ENCODE data around the gene ANXA4.

ANXA4 gene

GRCh38 chr2:69843993-69844392 lies 102.1 kb downstream of the ANXA4 start:
- TF ChIP-seq POLR2AphosphoS5 (IDR thresholded peaks at IDR 0.05; ENCODE audit: borderline replicate concordance, low read depth, low read length) (no peak), FOXP2 (optimal IDR thresholded peaks at IDR 0.05; ENCODE audit: control extremely low read depth, extremely low read length, insufficient read depth) (no peak), EZH2 (IDR thresholded peaks at IDR 0.05) (no peak)
- H3K9ac ChIP-seq (ENCODE audit: insufficient read length): no peak overlapping the region
- H3K4me3 ChIP-seq: no peak overlapping the region
- H3K36me3 ChIP-seq (ENCODE audit: insufficient read depth, low read length): peaks cover 35% of the 10 kb centered on the region
- H3K27ac ChIP-seq: no peak overlapping the region
- DNase-seq (ENCODE audit: low read depth, low spot score): no peak
- no peaks in the 10 kb centered on the region for H3K9me3 ChIP-seq (ENCODE audit: low read depth, low read length)

GRCh38 chr2:69844560-69844959 lies 102.6 kb downstream of the ANXA4 start:
- TF ChIP-seq EZH2 (IDR thresholded peaks at IDR 0.05) (no peak), FOXP2 (optimal IDR thresholded peaks at IDR 0.05; ENCODE audit: control extremely low read depth, extremely low read length, insufficient read depth) (no peak), POLR2AphosphoS5 (IDR thresholded peaks at IDR 0.05; ENCODE audit: borderline replicate concordance, low read depth, low read length) (no peak)
- Histone ChIP-seq H3K27ac (no peak overlapping the region), H3K36me3 (ENCODE audit: insufficient read depth, low read length) (peaks cover 37% of the 10 kb centered on the region), H3K4me3 (no peak overlapping the region), H3K9ac (ENCODE audit: insufficient read length) (no peak overlapping the region), H3K9me3 (ENCODE audit: low read depth, low read length) (no peaks in the 10 kb centered on the region)
- no peak for DNase-seq (ENCODE audit: low read depth, low spot score)

GRCh38 chr2:69846182-69847067 lies 104.5 kb downstream of the ANXA4 start:
- TF ChIP-seq EZH2 (IDR thresholded peaks at IDR 0.05) (no peak), FOXP2 (optimal IDR thresholded peaks at IDR 0.05; ENCODE audit: control extremely low read depth, extremely low read length, insufficient read depth) (no peak), POLR2AphosphoS5 (IDR thresholded peaks at IDR 0.05; ENCODE audit: borderline replicate concordance, low read depth, low read length) (no peak)
- no peak overlapping the region for H3K9ac ChIP-seq (ENCODE audit: insufficient read length)
- H3K4me3 ChIP-seq: no peak overlapping the region
- no peak overlapping the region for H3K27ac ChIP-seq
- H3K36me3 ChIP-seq (ENCODE audit: insufficient read depth, low read length): peaks cover 45% of the 10 kb centered on the region
- no peak for DNase-seq (ENCODE audit: low read depth, low spot score)
- no peaks in the 10 kb centered on the region for H3K9me3 ChIP-seq (ENCODE audit: low read depth, low read length)

- no peak for TF ChIP-seq EZH2 (IDR thresholded peaks at IDR 0.05)
- no peak for TF ChIP-seq FOXP2 (optimal IDR thresholded peaks at IDR 0.05; ENCODE audit: control extremely low read depth, extremely low read length, insufficient read depth)
- TF ChIP-seq POLR2AphosphoS5 (IDR thresholded peaks at IDR 0.05; ENCODE audit: borderline replicate concordance, low read depth, low read length): no peak
- DNase-seq (ENCODE audit: low read depth, low spot score): no peak
- no peaks in the 10 kb centered on the region for H3K9me3 ChIP-seq (ENCODE audit: low read depth, low read length)
- peaks cover 41% of the 10 kb centered on the region for H3K36me3 ChIP-seq (ENCODE audit: insufficient read depth, low read length)
- H3K4me3 ChIP-seq: no peak overlapping the region
- H3K27ac ChIP-seq: no peak overlapping the region
- H3K9ac ChIP-seq (ENCODE audit: insufficient read length): no peak overlapping the region
Measured at GRCh38 chr2:69847068-69847828, 105.3 kb downstream of the ANXA4 start.

- Histone ChIP-seq H3K4me3 (no peak overlapping the region), H3K9ac (ENCODE audit: insufficient read length) (no peak overlapping the region), H3K27ac (no peak overlapping the region), H3K36me3 (ENCODE audit: insufficient read depth, low read length) (peaks cover 41% of the 10 kb centered on the region), H3K9me3 (ENCODE audit: low read depth, low read length) (no peaks in the 10 kb centered on the region)
- TF ChIP-seq FOXP2 (optimal IDR thresholded peaks at IDR 0.05; ENCODE audit: control extremely low read depth, extremely low read length, insufficient read depth) (no peak), EZH2 (IDR thresholded peaks at IDR 0.05) (no peak), POLR2AphosphoS5 (IDR thresholded peaks at IDR 0.05; ENCODE audit: borderline replicate concordance, low read depth, low read length) (no peak)
- DNase-seq (ENCODE audit: low read depth, low spot score): no peak
Measured at GRCh38 chr2:69848186-69848790, 106.4 kb downstream of the ANXA4 start.

- Histone ChIP-seq H3K4me3 (no peak overlapping the region), H3K36me3 (ENCODE audit: insufficient read depth, low read length) (peaks cover 6% of the 10 kb centered on the region), H3K9me3 (ENCODE audit: low read depth, low read length) (no peaks in the 10 kb centered on the region), H3K9ac (ENCODE audit: insufficient read length) (no peak overlapping the region), H3K27ac (no peak overlapping the region)
- TF ChIP-seq EZH2 (IDR thresholded peaks at IDR 0.05) (no peak), FOXP2 (optimal IDR thresholded peaks at IDR 0.05; ENCODE audit: control extremely low read depth, extremely low read length, insufficient read depth) (no peak), POLR2AphosphoS5 (IDR thresholded peaks at IDR 0.05; ENCODE audit: borderline replicate concordance, low read depth, low read length) (no peak)
- DNase-seq (ENCODE audit: low read depth, low spot score): no peak
Measured at GRCh38 chr2:69858261-69858660, 116.3 kb downstream of the ANXA4 start.

GRCh38 chr2:69863298-69863697 lies 121.4 kb downstream of the ANXA4 start:
- DNase-seq (ENCODE audit: low read depth, low spot score): no peak
- TF ChIP-seq EZH2 (IDR thresholded peaks at IDR 0.05) (no peak), POLR2AphosphoS5 (IDR thresholded peaks at IDR 0.05; ENCODE audit: borderline replicate concordance, low read depth, low read length) (no peak), FOXP2 (optimal IDR thresholded peaks at IDR 0.05; ENCODE audit: control extremely low read depth, extremely low read length, insufficient read depth) (no peak)
- Histone ChIP-seq H3K36me3 (ENCODE audit: insufficient read depth, low read length) (peaks cover 37% of the 10 kb centered on the region), H3K27ac (no peak overlapping the region), H3K9me3 (ENCODE audit: low read depth, low read length) (no peaks in the 10 kb centered on the region), H3K9ac (ENCODE audit: insufficient read length) (no peak overlapping the region), H3K4me3 (no peak overlapping the region)

Data from SK-N-MC (cell line).